ENCODE results near the gene DNAJB13. TPM values are rescaled to one million over a fixed set of nuclear protein-coding genes. Genes with fewer than 3 reads are reported as not detected.
A peak's percentile ranks its signal among the peaks of the same experiment; 100 is the strongest.
"Not testable (repeated sequence)": the region's sequence is repeated elsewhere in the genome, so short reads cannot be mapped to it uniquely, and the experiment has no call there.

The DNAJB13 gene
- total RNA-seq, 2 experiments from 2014 or later = 0.47 TPM; not detected in 1

DNA sequence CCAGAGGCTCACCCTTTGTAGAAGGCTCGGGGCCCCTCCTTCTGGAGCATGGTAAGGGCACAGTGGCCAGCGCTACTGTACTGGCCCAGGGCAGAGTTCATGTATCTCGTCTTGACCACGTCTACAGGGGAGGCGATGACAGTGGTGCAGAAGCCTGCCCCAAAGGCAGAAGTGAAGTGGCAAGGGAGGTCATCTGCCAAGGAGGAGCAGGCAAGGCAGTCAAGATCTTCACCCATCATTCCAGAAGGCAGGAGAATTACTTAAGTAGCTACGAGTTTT is 24.6 kb downstream of the DNAJB13 start:
- Mint-ChIP-seq H3K27ac (peak overlapping the region; percentile 89), H3K27me3 (no peaks in the 10 kb centered on the region), H3K36me3 (peaks cover 50% of the 10 kb centered on the region), H3K9me3 (no peaks in the 10 kb centered on the region), H3K4me1 (peaks cover 45% of the 10 kb centered on the region), H3K4me3 (peak overlapping the region; percentile 11)
- ATAC-seq (ENCODE audit: low read depth) = no peak
- DNase-seq = no peak
- POLR2A ChIA-PET = interaction anchor here (6.0 kb wide), 1 partner anchor 19 kb away, joined by 36 read pairs; no protein-coding TSS in a partner anchor

GRCh38 chr11:73976451-73977151 is 25.8 kb downstream of the DNAJB13 start:
- POLR2A ChIA-PET = interaction anchor here (0.8 to 6.0 kb wide), 4 partner anchors 18 to 194 kb away, joined by 3 to 36 read pairs (median 4); partner anchors contain the start of genes C2CD3 and PPME1
- Mint-ChIP-seq H3K36me3 (peaks cover 62% of the 10 kb centered on the region), H3K4me1 (peaks cover 53% of the 10 kb centered on the region)

DNA sequence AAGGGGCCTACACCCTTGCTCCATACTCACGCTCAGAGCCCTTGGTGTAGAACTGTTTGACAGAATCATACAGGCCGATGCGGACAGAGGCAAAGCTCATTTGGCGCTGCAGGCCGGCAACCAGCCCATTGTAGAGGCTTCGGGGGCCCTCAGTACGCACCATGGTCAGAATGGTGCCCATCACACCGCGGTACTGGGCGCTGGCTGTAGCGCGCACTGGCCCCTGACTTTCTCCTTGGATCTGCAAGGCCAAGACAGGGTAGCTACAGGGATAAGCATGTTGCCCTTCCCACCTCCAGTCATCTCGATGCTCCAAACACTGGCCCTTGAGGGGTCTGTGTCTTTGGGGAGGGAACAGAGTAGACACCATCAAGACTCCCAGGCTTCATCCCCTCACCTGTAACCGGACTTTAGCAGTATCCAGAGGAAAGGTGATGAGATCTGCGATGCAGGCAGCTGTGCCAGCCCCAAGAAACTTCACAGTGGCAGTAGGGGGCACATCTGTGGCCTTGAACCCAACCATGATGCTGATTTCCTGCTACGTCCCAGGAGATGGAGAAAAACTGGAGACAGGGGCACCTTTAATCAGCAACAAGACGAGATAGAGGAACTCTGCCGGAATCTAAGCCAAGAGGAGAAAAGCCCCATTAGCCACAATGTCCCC is 27.2 kb downstream of the DNAJB13 start:
- ATAC-seq (ENCODE audit: low read depth) = no peak
- POLR2A ChIA-PET = interaction anchor here (0.8 kb wide), 1 partner anchor 30 kb away, joined by 5 read pairs; no protein-coding TSS in a partner anchor
- H3K4me1 Mint-ChIP-seq = peaks cover 48% of the 10 kb centered on the region
- no peak overlapping the region for H3K27ac Mint-ChIP-seq
- H3K27me3 Mint-ChIP-seq = no peaks in the 10 kb centered on the region
- no peak for DNase-seq
- peaks cover 65% of the 10 kb centered on the region for H3K36me3 Mint-ChIP-seq
- H3K9me3 Mint-ChIP-seq = no peaks in the 10 kb centered on the region
- no peak overlapping the region for H3K4me3 Mint-ChIP-seq

More at GRCh38 chr11:73976451-73977151, 25.8 kb downstream of the DNAJB13 start:
- Mint-ChIP-seq H3K9me3 (no peaks in the 10 kb centered on the region), H3K4me3 (no peak overlapping the region), H3K27me3 (no peaks in the 10 kb centered on the region), H3K27ac (peak overlapping the region; percentile 68)
- ATAC-seq (ENCODE audit: low read depth) (no peak), DNase-seq (no peak)

DNA sequence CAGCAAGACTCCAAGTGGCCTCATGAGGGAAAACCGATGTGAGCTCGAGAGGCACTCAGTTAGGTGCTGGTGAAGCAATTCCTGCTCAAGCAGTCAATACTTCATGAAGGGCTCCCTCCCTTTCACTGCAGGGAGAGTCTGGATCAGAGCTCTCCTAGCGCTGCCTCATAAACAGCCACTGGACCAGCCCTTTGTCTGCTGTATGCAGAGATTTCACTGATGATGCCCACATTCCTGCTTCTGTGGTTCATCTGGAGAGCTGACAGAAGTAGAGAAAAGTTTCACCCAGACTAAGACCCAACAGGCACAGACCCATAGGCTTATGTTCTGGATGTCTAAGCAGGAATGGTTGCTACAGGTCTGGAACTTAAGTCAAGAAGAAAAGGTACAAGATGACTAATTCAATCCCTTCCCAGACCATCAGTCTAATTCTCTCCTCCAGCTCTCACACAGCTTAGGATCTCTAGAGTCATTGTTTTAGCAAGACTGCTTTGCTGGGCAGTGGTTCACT is 27.8 kb downstream of the DNAJB13 start:
- Mint-ChIP-seq H3K4me1 (peaks cover 48% of the 10 kb centered on the region), H3K4me3 (peak overlapping the region; percentile 68), H3K27me3 (no peaks in the 10 kb centered on the region), H3K9me3 (no peaks in the 10 kb centered on the region), H3K36me3 (peaks cover 65% of the 10 kb centered on the region), H3K27ac (peak overlapping the region; percentile 99)
- POLR2A ChIA-PET = interaction anchor here (0.8 to 7.8 kb wide), 4 partner anchors 7 to 29 kb away, joined by 5 to 237 read pairs (median 126); no protein-coding TSS in a partner anchor
- ATAC-seq (ENCODE audit: low read depth) = no peak
- no peak for DNase-seq

- POLR2A ChIA-PET = interaction anchor here (0.7 to 7.8 kb wide), 20 partner anchors 9 to 513 kb away, joined by 3 to 237 read pairs (median 4); partner anchors contain the start of genes C2CD3, LIPT2, PPME1 and UCP3
- H3K4me3 Mint-ChIP-seq = peak overlapping the region; percentile 99
- no peaks in the 10 kb centered on the region for H3K9me3 Mint-ChIP-seq
- H3K36me3 Mint-ChIP-seq = peaks cover 53% of the 10 kb centered on the region
- ATAC-seq (ENCODE audit: low read depth) (peak; percentile 60), DNase-seq (peak; percentile 72)
- H3K27ac Mint-ChIP-seq = peak overlapping the region; percentile 99
- H3K27me3 Mint-ChIP-seq = no peaks in the 10 kb centered on the region
- H3K4me1 Mint-ChIP-seq = peaks cover 42% of the 10 kb centered on the region
Measured at GRCh38 chr11:73980001-73980961, 29.5 kb downstream of the DNAJB13 start.

- peak overlapping the region; percentile 99 for H3K27ac Mint-ChIP-seq
- POLR2A ChIA-PET = interaction anchor here (0.6 to 7.8 kb wide), 15 partner anchors 10 to 512 kb away, joined by 3 to 237 read pairs (median 11); partner anchors contain the start of genes C2CD3, LIPT2, PPME1 and UCP3
- no peaks in the 10 kb centered on the region for H3K9me3 Mint-ChIP-seq
- peaks cover 45% of the 10 kb centered on the region for H3K36me3 Mint-ChIP-seq
- H3K4me3 Mint-ChIP-seq = peak overlapping the region; percentile 99
- H3K4me1 Mint-ChIP-seq = peaks cover 38% of the 10 kb centered on the region
- ATAC-seq (ENCODE audit: low read depth) (no peak), DNase-seq (no peak)
- no peaks in the 10 kb centered on the region for H3K27me3 Mint-ChIP-seq
Measured at GRCh38 chr11:73981051-73981805, 30.4 kb downstream of the DNAJB13 start.

- Mint-ChIP-seq H3K4me1 (peaks cover 32% of the 10 kb centered on the region), H3K9me3 (no peaks in the 10 kb centered on the region), H3K27me3 (no peaks in the 10 kb centered on the region), H3K4me3 (peak within 1 kb of the TSS; percentile 99), H3K27ac (peak within 1 kb of the TSS; percentile 99), H3K36me3 (peaks cover 35% of the 10 kb centered on the region)
- ATAC-seq (ENCODE audit: low read depth) = peak; percentile 60
- peak; percentile 88 for DNase-seq
- POLR2A ChIA-PET = interaction anchor here (0.7 to 7.8 kb wide), 22 partner anchors 9 to 188 kb away, joined by 3 to 237 read pairs (median 7); partner anchors contain the start of genes C2CD3, PPME1 and UCP3
Measured at GRCh38 chr11:73982595-73982989, 31.8 kb downstream of the DNAJB13 start, which contains the start of gene UCP2. UCP2 (minus strand) TSS chr11:73982843; CDS start chr11:73978378, 4,465 bp downstream.

DNA sequence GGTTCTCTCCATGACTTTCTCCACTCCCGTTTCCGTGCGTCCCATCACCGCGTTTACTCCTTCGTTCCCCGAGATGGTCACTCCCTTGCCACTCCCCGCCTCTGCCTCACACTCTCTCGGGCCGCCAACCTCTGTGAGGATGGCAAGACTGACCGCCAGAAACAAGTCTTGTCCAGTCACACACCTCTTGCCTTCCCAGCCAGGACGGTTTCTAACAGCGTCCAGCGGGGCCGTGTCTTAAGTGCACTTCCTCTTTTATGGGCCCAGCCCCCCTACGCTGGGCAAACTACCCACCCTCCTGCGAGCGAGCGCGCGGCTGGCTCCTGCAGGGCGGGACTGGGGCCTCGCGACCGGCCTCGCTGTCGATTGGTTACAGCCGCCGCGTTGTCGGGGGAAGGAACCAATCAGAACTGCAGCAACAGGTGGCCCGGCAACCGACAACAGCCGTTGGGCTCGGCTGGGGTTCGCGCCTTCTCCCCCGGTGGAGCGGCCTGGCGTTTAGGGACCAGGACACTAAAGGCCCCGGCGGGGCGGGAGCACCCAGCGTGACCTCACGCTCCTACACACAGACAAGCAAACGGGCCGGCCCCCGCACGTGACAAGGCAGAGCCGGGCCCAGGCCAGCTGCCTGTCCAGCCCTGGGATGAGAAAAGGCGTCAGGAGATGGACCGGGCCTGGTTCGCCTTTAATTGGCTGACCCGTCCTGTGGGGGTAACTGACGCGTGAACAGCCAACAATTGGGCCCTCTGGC is 32.3 kb downstream of the DNAJB13 start:
- Mint-ChIP-seq H3K27ac (peak overlapping the region; percentile 99), H3K4me1 (peaks cover 29% of the 10 kb centered on the region)
- DNase-seq = peak; percentile 91

DNA sequence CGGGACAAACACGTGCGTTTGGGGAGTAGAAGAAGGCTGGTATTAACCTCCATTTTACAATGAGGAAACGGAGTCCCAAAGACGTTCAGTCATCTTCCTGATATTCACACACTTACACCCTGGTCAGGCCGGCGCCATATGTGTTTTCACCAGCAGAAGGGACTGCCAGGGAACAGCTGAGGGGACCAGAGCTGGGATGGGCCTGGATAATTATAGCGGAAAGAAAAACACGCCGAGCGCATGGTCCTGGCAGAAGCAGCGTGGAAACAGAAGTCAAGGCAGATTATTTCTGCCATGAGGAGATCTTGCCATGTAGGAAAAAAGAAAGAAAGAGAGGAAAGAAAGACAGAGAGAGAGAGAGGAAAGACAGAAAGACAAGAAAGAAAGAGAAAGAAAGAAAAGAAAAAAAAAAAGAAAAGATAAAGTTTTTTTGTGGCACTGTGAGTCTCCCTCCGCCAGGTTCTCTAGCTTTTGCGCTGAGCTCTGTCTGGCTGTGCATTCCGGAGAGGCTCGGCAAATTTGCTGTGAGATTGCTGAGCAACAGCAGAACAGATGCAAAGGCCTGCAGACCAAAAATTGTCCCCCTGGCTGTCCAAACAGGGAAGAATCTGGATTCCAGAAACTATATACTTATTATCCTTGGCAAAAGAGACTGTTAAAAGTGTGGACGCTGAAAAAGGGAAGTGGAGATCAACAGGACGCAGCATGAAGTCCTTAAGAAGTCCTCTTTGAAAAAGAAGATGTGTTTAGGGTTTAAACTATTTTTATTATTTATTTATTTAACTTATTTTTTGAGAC is 33.1 kb downstream of the DNAJB13 start:
- ATAC-seq (ENCODE audit: low read depth) (no peak), DNase-seq (no peak)
- Mint-ChIP-seq H3K4me3 (peak overlapping the region; percentile 99), H3K36me3 (peaks cover 24% of the 10 kb centered on the region), H3K9me3 (no peaks in the 10 kb centered on the region), H3K27me3 (no peaks in the 10 kb centered on the region), H3K27ac (peak overlapping the region; percentile 99), H3K4me1 (peaks cover 26% of the 10 kb centered on the region)
- POLR2A ChIA-PET = interaction anchor here (1.0 to 7.8 kb wide), 7 partner anchors 12 to 187 kb away, joined by 3 to 237 read pairs (median 38); partner anchors contain the start of genes C2CD3, PPME1 and UCP3

More for the DNA sequence above, 32.3 kb downstream of the DNAJB13 start:
- Mint-ChIP-seq H3K9me3 (no peaks in the 10 kb centered on the region), H3K36me3 (peaks cover 30% of the 10 kb centered on the region), H3K27me3 (no peaks in the 10 kb centered on the region), H3K4me3 (peak overlapping the region; percentile 99)
- peak; percentile 81 for ATAC-seq (ENCODE audit: low read depth)
- POLR2A ChIA-PET = interaction anchor here (0.7 to 7.8 kb wide), 21 partner anchors 8 to 188 kb away, joined by 3 to 237 read pairs (median 7); partner anchors contain the start of genes C2CD3, PPME1 and UCP3

DNA sequence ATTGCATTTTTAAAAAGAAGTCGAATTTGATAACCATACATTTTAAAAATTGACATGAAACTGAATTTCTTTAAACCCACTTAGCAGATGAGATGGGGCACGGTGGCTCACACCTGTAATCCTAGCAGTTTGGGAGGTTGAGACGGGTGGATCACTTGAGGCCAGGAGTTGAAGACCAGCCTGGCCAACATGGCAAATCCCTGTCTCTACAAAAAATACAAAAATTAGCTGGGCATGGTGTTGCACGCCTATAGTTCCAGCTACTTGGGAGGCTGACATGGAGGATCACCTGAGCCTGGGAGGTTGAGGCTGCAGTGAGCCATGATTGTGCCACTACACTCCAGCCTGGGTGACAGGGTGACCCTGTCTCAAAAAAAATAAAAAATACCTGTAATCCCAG is 34.8 kb downstream of the DNAJB13 start:
- peaks cover 16% of the 10 kb centered on the region for H3K4me1 Mint-ChIP-seq
- not testable (repeated sequence) for H3K27me3 Mint-ChIP-seq; DNase-seq; H3K4me3 Mint-ChIP-seq; H3K9me3 Mint-ChIP-seq; H3K27ac Mint-ChIP-seq; ATAC-seq (ENCODE audit: low read depth)
- H3K36me3 Mint-ChIP-seq = peaks cover 14% of the 10 kb centered on the region
- POLR2A ChIA-PET = interaction anchor here (1.4 to 7.8 kb wide), 3 partner anchors 9 to 19 kb away, joined by 4 to 196 read pairs (median 11); no protein-coding TSS in a partner anchor

All from activated naive CD8-positive, alpha-beta T cell treated with anti-CD3 and anti-CD28 coated beads, Interleukin-2, amount 10 ng/mL, durations not matched to agents 7 days and 5 days (primary cell).